Activated gamma-delta T cell (primary cell): ENCODE results near the gene COMMD6.
"Not testable (repeated sequence)": the region's sequence is repeated elsewhere in the genome, so short reads cannot be mapped to it uniquely, and the experiment has no call there.

Source experiments
- DNase-seq: peaks from one replicate; lab custom pipeline; 2025; lab: John Stamatoyannopoulos, UW
- total RNA-seq, 2 donors: gene quantifications; one replicate each; lab custom pipeline; 2026; lab: John Stamatoyannopoulos, UW

Gene COMMD6
- 60.4 to 73.0 reads per million in 2 donors for total RNA-seq

DNA sequence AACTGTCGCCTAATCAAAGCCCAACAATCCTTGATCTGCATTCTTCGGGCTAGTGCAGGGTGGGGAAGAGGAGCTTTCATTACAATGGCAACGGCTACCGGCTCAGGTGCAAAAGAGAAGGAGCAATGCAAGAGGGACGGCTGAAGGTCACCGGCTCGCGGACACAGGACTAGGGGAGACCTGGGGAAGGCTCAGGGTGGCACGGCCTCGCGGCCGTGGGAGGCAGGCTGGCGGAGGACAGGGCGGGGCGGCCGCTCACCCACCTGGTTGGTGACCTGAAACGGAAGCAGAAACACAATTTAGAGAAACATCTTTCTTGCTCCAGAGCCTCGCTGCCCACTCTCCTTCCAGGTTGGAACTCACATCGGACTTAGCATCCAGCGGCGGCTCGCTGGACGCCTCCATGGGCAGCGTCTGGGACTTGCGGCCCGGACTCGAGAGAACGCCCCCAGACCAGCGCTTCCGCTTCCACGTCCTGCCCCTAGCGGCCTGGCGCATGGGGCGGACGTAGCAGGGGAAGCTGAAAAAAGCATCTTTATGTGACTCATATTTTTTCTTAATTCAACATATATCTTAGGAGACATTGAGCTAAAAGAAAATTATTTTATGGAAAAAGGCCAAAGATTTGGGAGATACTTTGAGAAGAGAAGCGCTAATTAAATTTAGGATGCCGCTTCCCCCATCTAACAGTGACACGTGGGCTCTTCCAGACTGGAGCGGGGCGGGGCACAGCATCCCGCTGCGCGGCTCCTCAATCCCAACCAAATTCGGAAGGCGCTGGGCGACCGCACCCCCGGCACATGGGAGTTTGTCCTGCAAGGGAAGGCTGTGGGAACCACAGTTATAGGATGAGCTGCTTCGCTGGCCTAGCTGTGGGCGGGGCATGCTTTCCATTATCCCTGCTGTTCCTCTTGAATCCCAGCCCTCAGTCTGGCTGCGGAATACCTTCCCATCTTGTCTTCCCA lies at the start of gene COMMD6:
COMMD6 (minus strand) TSS at position 441 of the 965 bp plus-strand sequence; CDS start at position 405, 36 bp downstream.
- peak; percentile 49 for DNase-seq

DNA sequence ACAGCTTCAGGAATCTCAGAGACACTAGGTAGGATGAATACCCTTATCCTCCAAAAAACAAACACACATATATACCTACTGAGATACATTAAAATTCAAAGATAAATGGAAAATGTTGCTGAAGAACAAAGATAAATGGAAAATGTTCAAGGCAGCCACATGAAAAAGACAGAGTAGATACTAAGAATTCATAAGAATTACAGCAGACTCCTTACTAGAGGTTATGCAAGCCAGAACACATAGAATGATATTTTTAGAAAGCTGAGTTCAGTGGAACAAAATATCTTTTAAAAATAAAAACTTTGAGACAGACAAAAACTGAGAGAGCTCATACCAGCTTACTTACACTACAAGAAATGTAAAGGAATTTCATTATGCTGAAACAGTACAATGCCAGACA lies 47.5 kb upstream of the COMMD6 start:
- no peak for DNase-seq

DNA sequence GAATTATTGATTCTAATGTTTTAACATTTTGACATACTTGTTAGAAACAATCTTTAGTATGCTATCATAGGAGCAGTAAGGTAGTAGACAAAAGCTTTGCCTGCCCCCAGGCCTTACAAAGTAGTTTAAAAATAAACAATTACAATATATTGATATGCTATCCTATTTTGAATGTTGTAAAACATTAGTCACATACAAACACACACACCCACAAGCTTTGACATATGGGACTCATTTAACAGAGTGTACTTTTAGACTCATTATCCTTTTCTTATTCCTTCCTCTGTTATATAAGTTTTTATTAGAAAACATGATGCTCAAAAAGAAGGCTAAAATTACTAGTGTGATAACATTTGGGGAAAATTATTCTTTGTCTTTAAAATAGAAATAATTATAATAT lies 45.5 kb upstream of the COMMD6 start:
- DNase-seq, result no peak

DNA sequence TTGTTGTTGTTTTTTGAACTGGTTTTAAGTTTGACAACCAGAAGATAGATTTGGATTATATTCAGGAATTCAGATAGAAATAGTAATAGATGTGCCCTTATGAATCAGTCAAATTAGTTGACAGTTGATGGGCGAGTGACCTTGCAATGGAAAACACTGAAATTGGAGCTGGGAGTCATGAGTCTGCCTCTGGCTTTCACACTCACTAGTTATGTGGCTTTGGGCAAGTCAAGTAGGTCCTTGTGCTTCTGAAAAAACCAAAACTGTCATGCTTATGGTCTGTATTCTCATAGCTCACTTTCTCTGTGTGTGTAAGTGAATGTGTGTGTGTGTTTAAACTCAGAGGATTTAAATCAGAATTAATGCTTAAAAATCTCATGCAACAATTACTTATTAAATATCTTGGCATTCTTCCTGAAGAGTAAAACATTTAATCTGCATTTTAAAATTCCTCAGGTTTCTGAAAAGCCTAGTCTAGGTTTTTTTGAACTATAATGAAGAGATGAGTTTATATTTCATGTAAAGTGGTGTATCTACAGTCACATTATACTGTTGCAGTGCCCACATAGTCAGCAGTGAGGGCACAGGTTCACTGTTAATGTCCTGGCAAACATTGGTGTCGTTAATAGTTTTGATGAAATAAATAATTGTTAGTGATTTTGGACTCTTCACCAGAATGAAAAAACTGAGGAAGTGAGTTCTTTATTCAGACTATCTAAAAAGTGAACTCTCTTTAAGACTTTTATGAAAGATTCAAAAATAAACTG lies 44.4 kb upstream of the COMMD6 start:
- no peak for DNase-seq

DNA sequence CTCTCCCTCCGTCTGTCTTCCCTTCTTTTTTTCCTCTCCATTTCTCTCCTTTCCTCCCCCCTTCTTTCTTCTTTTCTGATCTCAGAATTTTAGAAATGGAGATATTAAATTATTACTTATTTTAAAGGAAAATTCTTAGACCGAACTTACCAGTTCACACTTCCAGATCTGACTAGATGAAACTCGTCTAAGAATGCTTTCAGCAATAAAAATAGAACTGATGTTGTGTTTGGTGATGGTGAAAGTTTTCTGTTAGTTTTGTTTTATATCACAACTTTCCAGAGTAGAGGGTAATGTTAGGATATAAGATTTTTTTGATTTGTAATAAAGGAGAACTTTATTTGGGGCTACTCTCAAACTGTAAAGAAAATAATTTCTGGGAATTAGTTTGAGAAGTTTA lies 41.9 kb upstream of the COMMD6 start:
- DNase-seq, result no peak

DNA sequence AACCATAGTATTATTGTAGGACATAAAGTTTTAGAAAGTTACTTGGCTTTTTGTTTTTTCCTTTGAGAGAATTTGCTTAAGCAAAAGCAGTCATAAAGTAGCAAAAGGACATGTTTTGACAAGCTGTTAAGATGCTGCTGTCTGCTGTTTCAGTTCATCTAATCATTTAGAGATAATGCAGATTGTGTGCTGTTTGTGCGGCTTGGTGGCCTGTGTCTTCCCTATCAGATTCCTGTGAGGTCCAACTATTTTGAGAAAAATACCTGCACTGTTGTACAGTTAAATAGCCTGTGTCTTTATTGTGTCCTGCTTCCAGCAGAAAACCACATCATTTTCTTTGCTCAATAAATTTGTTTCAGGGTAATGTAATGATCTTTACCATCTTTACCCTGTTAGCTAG lies 31.9 kb upstream of the COMMD6 start:
- no peak for DNase-seq

DNA sequence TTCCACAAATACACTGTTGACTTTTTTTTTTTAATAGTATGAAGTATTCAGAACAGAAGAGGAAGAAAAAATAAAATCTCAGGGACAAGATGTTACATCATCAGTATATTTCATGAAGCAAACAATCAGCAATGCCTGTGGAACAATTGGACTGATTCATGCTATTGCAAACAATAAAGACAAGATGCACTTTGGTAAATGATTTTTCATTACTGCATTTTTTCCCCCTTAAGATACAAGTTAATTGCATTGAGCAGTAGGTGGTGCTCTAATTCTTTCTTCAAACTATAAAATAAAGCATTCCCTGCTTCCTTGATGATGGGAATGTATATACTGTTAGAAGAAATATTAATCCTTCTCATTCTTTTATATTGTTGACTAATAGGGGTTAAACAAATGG lies 29.0 kb upstream of the COMMD6 start:
- no peak for DNase-seq

DNA sequence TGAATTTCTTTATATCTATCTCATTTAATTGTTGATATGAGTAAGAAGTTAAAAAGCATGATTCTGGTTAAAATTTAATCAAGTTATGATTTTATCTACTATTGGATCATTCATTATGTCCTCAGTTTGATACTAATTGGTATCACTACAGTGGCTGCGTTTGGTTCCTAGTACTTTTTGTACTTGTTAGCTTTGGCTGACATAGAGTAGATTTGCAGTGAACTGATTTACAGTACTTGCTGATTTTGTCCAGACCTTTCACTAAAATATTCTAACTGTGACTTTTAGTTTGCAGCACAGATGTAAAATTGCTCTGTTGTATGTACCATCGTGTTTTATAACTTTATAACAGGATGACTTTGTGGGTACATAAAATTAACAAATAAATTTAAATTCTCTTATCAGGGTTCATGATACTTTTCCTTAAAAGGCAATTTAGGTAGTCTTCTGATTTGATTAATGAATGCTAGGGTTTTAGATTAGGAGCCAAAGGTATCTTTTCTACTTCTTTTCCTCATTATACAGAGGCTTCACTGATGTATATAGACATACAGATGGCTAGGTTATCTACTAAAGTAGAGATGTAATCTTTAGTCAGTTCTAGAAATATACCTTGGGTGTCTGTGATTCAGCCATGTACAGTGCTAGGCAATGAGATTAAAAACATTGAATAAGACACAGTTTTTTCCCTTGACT lies 20.7 kb upstream of the COMMD6 start:
- DNase-seq, result no peak

DNA sequence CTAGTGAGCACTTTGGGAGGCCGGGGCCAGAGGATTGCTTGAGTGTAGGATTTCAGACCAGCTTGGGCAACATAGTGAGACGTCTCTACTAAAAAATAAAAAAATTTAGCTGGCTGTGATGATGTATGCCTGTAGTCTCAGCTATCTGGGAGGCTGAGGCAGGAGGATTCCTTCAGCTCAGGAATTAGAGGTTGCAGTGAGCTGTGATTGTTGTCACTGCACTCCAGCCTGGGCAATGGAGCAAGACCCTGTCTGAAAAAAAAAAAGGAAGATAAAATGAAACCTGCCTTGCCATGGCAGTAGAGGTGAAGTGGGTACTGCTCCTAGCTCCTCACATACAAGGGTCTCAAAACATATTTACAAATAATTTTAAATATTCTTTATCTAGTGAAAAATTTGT lies 19.3 kb upstream of the COMMD6 start:
- no peak for DNase-seq

DNA sequence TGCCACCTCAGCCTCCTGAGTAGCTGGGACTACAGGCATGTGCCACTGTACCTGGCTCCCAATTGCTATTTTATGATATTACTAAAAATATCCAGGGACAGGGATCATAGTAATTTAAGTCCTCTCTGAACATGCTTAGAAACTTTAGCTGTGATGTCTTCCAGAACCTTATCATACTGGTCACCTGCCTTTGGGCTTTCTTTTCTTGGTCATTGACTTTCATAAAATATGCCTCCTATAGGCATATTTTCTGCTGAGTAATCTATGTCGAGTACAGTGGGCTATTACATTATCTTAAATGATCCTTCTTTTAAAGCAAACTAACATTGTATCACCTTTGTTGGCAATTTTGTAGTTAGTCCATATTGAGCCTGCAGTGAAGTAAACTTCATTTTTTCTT lies 18.2 kb upstream of the COMMD6 start:
- DNase-seq, result no peak

DNA sequence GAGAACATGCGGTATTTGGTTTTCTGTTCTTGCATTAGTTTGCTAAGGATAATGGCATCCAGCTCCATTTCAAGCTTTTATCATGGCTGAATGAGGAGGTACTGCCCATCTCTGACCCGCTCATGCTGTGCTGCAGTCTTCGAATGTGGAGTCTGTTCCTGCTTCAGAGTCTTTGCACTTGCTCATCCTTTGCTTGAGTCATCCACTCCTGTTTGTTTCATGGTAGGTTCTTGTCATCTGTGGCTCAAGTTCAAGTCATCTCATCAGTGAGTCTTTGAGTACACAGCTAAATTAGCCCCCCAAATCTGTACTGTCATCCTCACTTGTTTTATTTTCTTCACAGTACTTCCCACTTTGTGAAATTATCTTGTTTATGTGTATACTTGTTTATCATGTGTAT lies 17.3 kb upstream of the COMMD6 start:
- DNase-seq, result no peak

DNA sequence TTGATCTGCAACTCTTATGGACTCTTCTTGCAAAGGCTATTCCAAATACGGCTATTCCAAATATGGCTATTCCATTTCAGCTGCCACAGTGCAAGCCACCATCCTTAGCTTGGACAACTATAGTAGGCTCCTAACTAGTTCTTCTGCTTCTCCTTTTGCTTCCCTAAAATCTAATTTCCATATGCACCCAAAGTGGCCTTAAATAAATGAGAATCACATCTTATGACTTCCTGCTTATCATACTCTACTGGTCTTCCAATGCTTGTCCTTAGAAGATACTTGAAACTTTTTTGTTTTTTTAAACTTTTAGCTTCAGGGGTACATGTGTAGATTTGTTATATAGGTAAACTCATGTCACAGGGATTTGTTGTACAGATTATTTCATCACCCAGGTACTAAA lies 16.8 kb upstream of the COMMD6 start:
- no peak for DNase-seq

DNA sequence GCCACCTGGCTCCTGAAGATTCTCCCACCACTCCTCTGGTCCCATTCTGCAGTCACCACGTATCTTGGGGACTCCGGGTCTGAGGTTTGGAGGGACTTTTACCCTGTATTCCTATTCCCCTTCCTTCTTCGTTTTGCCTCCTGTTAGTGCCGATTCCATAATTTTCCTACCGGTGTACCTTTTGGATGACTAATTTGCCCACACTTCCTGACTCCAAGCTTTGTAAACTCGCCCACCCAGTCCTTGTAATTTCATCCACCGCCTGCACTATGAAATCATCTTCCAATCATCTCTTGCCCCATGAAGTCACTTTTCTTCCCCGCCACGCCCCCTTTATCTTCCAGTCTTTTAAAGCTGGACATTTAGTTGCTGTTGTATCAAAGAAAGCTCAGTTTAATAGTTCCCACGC lies 12.5 kb upstream of the COMMD6 start:
- no peak for DNase-seq

DNA sequence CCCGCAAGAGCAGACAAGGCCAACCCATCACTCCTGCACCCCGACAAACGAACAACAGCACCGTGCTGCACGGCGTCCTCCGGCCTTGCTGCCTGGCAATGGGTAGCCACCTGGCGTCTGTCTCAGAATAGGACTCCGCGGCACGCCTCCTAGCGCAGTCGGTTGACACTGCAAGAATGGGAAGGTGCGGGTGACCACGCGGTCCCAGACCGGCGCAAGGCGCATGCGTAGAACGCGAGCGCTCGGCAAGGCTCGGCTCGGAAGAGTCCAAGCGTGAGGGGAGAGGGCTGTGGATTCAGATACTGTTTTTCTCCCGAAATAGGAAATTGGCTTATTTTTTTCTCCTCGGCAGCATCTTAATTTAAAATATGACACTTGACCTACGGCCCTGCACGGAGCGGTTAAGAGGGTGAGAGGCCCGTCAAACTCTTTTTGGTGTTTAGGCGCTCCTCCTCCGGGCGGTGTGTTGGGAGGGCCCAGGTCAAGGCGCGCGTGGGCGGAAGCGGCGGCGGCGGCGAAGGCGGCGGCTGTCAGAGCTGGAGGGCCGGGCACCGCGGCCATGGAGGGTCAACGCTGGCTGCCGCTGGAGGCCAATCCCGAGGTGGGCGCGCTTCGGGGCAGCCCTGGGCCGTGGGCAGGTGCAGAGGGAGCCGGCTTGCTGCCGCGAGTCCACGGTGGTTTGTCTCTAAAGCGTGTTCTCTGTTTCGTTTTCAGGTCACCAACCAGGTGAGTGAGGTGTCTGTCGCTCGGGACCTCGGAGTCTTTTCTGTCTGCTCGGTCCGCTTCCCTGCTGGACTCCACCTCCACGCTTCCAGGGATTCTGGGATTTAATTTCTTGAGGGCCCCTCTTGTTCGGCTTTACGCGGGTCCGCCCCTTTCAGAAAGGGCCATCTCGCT lies 11.9 kb upstream of the COMMD6 start, which contains the start of gene UCHL3:
UCHL3 (plus strand) TSS at position 530 of the 897 bp plus-strand sequence; CDS start at position 560, 30 bp downstream.
- peak; percentile 89 for DNase-seq

DNA sequence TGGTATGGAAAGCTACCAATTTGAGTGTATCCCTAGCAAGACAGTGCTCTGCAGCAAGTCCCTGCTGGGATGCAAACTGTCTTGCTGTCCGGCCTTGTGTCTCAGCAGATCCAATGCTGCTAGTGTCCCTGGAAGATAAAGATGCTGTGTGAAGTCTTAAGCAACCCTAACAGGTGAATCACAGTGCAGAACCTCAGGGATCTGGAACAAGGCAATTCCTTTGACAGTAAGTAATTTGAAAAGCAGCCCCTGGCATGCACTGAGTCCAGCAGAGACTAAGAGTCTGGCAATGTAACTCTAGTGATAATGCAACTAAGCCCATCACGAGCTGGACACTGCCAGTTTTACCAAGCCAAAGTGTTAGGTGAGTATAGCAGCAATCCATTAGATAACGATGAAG lies 10.3 kb upstream of the COMMD6 start:
- no peak for DNase-seq

DNA sequence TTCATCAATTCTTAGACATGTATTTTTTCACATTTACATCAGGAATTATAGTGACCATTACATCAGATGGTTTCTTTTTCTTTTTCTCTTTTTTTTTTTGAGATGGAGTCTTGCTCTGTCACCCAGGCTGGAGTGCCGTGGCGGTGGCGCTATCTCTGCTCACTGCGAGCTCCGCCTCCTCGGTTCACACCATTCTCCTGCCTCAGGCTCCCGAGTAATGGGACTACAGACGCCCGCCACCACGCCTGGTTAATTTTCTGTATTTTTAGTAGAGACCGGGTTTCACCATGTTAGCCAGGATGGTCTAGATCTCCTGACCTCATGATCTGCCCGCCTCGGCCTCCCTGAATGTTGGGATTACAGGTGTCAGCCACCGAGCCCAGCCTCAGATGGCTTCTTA lies 7.7 kb upstream of the COMMD6 start:
- not testable (repeated sequence) for DNase-seq

DNA sequence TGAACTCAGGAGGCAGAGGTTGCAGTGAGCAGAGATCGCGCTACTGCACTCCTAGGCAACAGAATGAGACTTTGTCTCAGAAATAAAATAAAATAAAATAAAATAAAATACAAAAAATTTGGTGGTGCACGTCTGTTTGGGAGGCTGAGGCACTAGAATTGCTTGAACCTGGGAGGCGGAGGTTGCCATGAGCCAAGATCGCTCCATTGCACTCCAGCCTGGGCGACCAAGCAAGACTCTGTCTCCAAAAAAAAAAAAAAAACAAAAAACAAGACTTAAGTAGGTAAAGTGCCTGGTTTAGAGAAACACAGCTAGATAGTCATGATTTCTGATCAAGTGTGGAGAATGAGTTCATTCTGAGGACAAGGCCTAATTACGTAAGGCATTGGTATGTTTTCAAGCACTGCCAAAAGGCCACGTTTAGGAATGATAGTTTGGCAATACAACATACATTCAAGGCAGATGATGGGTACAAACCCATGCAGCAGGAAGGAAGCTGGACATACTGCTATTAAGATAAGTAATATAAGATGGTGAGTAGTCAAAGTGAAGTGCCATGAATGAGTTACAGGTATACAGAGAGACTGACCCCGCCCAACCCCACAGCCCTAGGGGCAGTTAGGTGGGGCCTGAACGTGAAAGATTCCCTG lies 7.2 kb upstream of the COMMD6 start:
- no peak for DNase-seq

DNA sequence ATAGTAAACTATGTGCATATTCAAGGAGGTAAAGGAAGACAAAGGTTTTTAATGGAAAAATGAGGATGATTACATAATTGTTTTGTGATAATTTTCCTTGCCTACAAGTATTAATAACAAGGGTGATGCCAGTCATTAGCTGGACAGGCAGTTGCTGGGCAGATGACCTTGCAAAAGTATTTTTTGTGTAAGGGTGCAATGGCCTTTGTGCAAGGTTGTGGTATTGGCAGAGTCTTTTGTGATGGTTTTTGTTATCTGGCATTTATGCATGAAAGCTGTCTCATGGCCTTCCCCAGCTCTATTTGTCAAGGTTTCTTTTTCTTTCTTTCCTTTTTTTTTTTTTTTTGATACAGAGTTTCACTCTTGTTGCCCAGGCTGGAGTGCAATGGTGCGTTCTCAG lies 4.3 kb upstream of the COMMD6 start:
- no peak for DNase-seq

DNA sequence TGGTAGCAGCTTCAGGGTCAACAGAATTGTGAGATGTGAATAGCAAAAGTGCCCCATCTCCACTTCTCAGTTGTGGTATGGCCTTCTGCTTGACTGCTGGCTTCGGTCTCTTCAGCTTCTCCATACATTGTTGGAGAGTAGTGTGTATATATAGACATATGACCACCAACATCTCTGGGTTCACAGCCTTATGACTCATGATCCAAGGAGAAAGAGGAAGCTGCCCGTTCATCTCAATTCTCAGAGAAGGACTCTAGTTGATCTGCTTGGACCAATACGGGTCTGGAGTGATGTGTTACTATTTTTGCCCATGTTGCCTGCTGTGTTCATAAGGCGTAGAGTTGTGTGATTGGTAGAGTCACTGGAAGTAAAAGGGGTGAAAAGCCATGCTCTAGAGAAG lies 3.6 kb upstream of the COMMD6 start:
- no peak for DNase-seq

DNA sequence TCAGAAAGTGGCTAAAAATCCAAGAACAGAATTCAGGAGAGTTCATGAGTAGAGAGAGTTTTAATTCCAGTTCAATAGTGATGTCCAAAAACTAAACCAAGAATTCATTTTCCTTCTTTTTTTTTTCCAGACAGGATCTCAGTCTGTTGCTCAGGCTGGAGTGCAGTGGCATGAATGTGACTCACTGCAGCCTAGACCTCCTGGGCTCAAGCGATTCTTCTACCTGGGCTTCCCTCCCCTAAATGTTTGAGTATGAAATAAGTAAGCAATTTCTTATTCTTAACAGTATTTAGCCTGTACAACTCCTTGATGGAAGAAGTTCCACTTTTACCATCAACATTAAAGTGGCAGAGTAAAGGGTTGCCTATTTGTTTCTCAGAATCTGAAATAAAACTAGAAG lies 3.8 kb downstream of the COMMD6 start:
- DNase-seq, result no peak

DNA sequence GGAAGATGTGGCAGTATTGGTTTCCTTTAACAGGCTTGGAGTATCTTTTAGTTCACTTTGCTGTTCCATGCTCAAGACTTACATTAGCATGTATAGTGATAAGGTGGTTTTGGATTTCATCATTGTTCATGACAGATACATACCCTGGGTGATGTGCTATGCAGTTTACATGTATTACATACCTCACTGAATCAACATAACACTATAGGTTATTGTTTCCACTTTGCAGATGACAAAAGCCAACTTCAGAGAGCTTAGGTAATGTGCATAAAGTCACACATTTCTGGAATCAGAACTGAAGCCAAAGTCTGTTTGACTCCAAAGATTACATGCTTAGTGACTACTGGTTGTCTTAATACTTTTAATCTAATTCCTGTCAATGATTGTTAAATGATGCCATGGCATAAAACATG lies 7.1 kb downstream of the COMMD6 start:
- DNase-seq, result no peak
